ENCODE results near the gene DHFR2.

Gene DHFR2

DNA sequence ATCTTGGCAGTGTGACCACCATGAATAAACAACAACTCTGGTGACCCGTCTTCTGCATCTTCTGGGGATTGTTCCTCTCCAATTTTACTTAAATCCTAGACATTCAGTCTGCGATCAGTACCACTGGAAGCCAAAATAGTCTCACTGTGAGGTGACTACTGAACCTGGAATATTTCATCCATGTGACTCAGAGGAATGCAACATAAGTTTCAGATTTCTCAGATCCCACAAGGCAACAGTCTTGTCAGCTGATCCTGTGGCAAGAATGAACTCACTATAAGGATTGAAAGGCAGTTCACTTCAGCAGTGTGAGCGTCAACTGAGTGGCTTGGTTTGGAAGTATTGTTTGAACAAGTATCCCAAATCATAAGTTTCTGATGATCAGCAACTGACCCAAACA lies 13.3 kb upstream of the DHFR2 start:
- no peak for DNase-seq (ENCODE audit: low read depth)
- no peak overlapping the region for H3K4me3 ChIP-seq (ENCODE audit: low read depth, low read length)
- TF ChIP-seq, protein P1, sequence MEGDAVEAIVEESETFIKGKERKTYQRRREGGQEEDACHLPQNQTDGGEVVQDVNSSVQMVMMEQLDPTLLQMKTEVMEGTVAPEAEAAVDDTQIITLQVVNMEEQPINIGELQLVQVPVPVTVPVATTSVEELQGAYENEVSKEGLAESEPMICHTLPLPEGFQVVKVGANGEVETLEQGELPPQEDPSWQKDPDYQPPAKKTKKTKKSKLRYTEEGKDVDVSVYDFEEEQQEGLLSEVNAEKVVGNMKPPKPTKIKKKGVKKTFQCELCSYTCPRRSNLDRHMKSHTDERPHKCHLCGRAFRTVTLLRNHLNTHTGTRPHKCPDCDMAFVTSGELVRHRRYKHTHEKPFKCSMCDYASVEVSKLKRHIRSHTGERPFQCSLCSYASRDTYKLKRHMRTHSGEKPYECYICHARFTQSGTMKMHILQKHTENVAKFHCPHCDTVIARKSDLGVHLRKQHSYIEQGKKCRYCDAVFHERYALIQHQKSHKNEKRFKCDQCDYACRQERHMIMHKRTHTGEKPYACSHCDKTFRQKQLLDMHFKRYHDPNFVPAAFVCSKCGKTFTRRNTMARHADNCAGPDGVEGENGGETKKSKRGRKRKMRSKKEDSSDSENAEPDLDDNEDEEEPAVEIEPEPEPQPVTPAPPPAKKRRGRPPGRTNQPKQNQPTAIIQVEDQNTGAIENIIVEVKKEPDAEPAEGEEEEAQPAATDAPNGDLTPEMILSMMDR (IDR thresholded peaks at IDR 0.05; ENCODE audit: control insufficient read depth, extremely low read depth, insufficient read depth), result no peak

DNA sequence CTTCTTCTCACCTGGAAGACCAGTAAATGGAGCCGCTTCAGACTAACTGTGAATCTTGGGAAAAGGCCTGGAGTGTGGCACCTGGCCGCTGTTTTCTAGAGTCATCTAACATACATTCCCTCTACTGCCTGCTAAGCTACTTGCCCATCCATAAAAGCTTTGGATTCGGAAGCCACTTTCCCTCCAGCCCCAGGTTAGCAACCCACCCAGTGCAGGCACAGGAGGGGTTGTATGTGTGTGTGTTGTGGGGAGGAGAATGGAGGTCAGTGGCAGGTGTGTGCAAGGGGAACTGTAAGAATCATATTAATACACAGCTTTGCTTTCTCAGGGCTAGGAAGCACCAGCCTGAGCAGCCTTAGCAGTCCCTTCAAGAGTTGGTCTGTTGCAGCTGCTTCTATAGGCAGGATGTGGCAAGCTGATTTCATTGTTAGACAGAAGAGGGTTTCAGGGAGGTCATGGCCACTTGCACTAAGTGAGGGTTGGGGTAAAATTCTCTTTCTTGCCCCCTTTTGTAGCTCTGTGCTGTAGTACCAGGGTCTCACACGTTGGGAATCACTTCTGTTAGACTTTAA lies 9.1 kb upstream of the DHFR2 start:
- DNase-seq (ENCODE audit: low read depth), result no peak
- no peak overlapping the region for H3K4me3 ChIP-seq (ENCODE audit: low read depth, low read length)
- TF ChIP-seq, protein P1 (IDR thresholded peaks at IDR 0.05; ENCODE audit: control insufficient read depth, extremely low read depth, insufficient read depth), result no peak

DNA sequence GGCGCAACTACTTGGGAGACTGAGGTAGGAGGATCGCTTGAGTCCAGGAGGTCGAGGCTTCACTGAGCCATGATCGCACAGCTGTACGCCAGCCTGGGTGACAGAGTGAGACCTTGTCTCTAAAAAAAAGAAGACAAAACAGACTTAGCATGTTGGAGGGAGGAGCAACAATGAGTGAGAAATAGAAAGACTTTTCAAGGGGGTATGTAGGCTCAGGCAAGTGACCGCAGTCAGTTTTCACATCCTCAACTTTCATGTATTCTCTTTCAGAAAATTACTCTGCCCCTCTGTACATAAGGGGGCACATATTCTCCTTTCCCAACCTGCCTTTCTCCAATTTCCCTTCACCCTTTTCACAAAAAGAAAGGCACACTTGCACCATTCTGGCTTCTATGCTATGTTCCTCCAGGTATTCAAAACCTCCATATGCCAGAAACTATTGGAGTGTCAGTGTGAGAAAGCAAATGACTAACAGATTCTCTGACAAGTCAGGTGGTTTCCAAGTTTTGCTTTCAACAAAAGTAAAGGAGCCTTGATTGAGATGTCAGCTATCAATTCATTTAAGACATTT lies 7.7 kb upstream of the DHFR2 start:
- TF ChIP-seq, protein P1 (IDR thresholded peaks at IDR 0.05; ENCODE audit: control insufficient read depth, extremely low read depth, insufficient read depth), result no peak
- DNase-seq (ENCODE audit: low read depth), result no peak
- H3K4me3 ChIP-seq (ENCODE audit: low read depth, low read length), result no peak overlapping the region

DNA sequence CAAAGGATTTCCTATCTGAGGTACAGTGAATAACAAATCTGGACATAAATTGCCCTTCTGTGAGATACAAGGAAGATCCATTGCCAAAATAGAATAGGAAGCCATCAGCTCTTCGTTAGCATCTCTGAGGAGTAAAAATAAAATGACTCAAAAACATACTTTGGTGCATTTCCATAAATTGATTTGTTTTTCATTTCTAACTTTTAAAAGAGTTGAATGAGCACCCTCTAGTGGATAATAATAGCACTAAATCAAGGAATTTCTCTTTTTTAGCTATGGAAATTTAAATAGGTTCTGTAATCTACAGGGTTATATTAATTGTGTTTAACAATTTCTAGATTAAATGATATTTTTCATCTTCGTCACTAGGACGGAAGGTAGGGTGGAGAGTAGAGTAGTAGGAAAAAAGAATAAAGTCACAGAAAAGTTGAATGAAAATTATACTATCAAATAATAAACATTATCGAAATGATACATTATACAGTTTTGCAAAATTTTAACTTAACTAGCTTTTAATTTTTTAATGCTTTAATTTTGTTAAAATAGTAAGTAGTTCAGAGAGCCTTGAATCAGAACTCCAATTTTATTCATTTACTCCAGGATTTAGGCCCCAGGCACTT lies 6.6 kb upstream of the DHFR2 start:
- no peak for DNase-seq (ENCODE audit: low read depth)
- TF ChIP-seq, protein P1 (IDR thresholded peaks at IDR 0.05; ENCODE audit: control insufficient read depth, extremely low read depth, insufficient read depth), result peak; percentile 42
- no peak overlapping the region for H3K4me3 ChIP-seq (ENCODE audit: low read depth, low read length)

DNA sequence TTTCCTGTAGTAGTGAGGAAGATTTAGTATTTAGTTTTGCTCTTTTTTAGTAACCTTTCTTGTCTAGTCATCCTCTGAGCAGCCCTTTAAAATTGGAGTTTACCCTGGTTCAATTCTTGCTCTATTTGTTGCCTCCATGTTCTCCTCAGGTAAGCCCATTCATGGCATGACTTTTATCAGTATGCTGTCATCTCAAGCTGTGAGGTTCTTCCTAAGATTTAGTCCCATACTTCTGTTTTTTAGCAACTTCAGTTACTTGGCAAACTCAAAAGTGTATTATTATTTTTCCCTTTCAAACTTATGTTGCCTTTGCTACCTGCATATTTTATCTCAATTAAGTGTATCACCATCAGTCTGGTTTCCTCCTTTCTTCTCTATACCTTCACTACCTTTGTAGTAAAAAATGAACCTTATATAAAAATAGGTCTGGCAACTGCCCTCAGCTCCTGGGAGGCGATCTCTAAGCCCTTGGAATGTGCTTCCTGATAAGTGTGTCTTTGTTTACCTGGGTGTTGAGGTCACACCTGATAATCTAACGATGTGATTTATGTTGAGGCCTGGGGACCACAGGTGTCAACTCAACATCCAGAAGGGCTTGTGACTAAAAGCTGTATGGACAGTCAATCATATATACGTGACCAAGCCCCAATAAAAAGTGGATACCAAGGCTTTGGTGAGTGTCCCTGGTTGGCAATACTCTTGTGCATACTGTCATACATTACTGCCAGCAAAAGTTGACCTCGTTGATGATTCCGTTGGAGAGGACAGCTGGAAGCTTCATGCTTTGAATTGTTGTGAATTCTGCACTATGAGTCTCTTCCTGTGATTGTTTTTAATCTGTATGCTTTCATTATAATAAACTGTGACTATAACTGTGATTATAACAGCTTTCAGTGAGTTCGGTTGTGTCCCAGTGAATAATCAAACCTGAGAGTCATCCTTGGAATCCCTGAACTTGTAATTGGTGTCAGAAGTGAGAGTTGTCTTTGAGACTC lies 4.1 kb upstream of the DHFR2 start:
- TF ChIP-seq, protein P1 (IDR thresholded peaks at IDR 0.05; ENCODE audit: control insufficient read depth, extremely low read depth, insufficient read depth), result no peak

DNA sequence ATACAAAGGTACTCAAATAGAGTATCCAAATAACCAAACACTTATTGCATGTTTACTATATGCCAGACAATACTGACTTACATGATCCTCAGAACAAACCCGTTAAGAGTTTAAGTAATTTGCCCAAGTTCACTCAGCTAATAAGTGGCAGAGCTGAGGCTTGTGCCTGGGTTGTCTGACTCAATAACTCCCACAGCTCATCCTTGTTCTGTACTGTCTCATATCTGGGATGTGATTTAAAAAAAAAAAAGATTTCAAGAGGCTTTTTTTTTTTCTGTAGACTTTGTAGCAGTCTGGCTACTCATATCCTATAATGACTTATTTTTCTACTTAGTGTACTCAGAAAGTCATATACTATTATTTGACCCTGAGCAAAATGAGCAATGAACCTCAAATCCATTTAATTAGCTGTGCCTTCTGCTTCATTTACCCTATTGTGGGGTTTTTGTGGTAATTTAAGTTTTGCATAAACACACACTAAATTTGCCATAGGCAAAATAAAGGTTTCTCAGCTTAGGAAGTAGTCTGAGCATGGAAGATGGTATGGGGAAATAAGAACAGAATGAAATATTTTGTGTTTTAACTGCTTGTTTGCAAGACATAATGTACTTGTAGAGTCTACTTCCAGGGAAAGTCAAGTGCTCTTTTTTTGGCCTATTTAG lies 3.2 kb upstream of the DHFR2 start:
- no peak overlapping the region for H3K4me3 ChIP-seq (ENCODE audit: low read depth, low read length)
- no peak for DNase-seq (ENCODE audit: low read depth)
- TF ChIP-seq, protein P1 (IDR thresholded peaks at IDR 0.05; ENCODE audit: control insufficient read depth, extremely low read depth, insufficient read depth), result no peak

More for the DNA sequence above, 4.1 kb upstream of the DHFR2 start:
- no peak for DNase-seq (ENCODE audit: low read depth)
- H3K4me3 ChIP-seq (ENCODE audit: low read depth, low read length), result no peak overlapping the region
